T47D (cell line): ENCODE data around the gene KCNMB1.

ENCODE experiments used
- DNase-seq, 2 experiments: peaks; one replicate each; pipeline versions ENCODE4 v3.0.0 to v3.0.0-alpha.2; 2011 to 2012; ENCODE audit warnings: low read depth in 1 of 2, low spot score in 1 of 2
- JUND ChIP-seq: IDR thresholded peaks from 2 replicates; pipeline ENCODE4 v1.6.1; 2012; ENCODE audit warnings: low read depth
- in situ Hi-C: cut with HindIII; loops from 2 replicates; pipeline ENCODE4 v1.10.0; 2016; ENCODE audit warnings: low sequenced_read_pairs, low pct_unique_long_range_greater_than_20kb

KCNMB1 gene

GRCh38 chr5:170342153-170342725 lies 46.9 kb downstream of the KCNMB1 start:
- no peak for DNase-seq
- in situ Hi-C loops: no loop called here
- TF ChIP-seq JUND: no peak

GRCh38 chr5:170341545-170341944 lies 47.6 kb downstream of the KCNMB1 start:
- in situ Hi-C loops: no loop called here
- no peak for TF ChIP-seq JUND
- DNase-seq: peak in 1 of 2 experiments; percentile 10

GRCh38 chr5:170339780-170340167 lies 49.4 kb downstream of the KCNMB1 start:
- in situ Hi-C loops: no loop called here
- no peak for TF ChIP-seq JUND
- DNase-seq: no peak

- in situ Hi-C loops: no loop called here
- no peak for TF ChIP-seq JUND
These were observed 50.0 kb downstream of the KCNMB1 start for GRCh38 chr5:170338933-170339779.

GRCh38 chr5:170338291-170338690 lies 50.9 kb downstream of the KCNMB1 start:
- in situ Hi-C loops: no loop called here
- no peak for DNase-seq
- no peak for TF ChIP-seq JUND

More at GRCh38 chr5:170338933-170339779, 50.0 kb downstream of the KCNMB1 start:
- no peak for DNase-seq

- in situ Hi-C loops: no loop called here
- TF ChIP-seq JUND: no peak
- DNase-seq: no peak
These were observed 52.0 kb downstream of the KCNMB1 start for GRCh38 chr5:170337045-170337733.

- in situ Hi-C loops: no loop called here
- TF ChIP-seq JUND: no peak
These were observed 53.1 kb downstream of the KCNMB1 start for GRCh38 chr5:170336065-170336464.

GRCh38 chr5:170334626-170335025 lies 54.5 kb downstream of the KCNMB1 start:
- no peak for DNase-seq
- in situ Hi-C loops: no loop called here
- no peak for TF ChIP-seq JUND

More at GRCh38 chr5:170336065-170336464, 53.1 kb downstream of the KCNMB1 start:
- no peak for DNase-seq

- no peak for DNase-seq
- TF ChIP-seq JUND: no peak
These were observed 55.8 kb downstream of the KCNMB1 start for GRCh38 chr5:170333161-170333910.

GRCh38 chr5:170332058-170332457 lies 57.1 kb downstream of the KCNMB1 start:
- TF ChIP-seq JUND: no peak
- in situ Hi-C loops: no loop called here
- no peak for DNase-seq

More at GRCh38 chr5:170333161-170333910, 55.8 kb downstream of the KCNMB1 start:
- in situ Hi-C loops: no loop called here

GRCh38 chr5:170330568-170331054 lies 58.6 kb downstream of the KCNMB1 start:
- no peak for DNase-seq
- no peak for TF ChIP-seq JUND
- in situ Hi-C loops: no loop called here

GRCh38 chr5:170329524-170329923 lies 59.6 kb downstream of the KCNMB1 start:
- in situ Hi-C loops: no loop called here
- DNase-seq: no peak
- no peak for TF ChIP-seq JUND
